Measurements from ENCODE around the gene TXNRD3. TPM values are rescaled to one million over a fixed set of nuclear protein-coding genes. Genes with fewer than 3 reads are reported as not detected.

Gene TXNRD3
- total RNA-seq, 1 donor from 2014 or later: 14.4 TPM

GRCh38 chr3:126618760-126619159 is 36.2 kb downstream of the TXNRD3 start:
- Mint-ChIP-seq H3K4me1 (ENCODE audit: unreplicated experiment) (peaks cover 7% of the 10 kb centered on the region), H3K27ac (no peak overlapping the region), H3K36me3 (peaks cover 39% of the 10 kb centered on the region), H3K9me3 (no peaks in the 10 kb centered on the region), H3K4me3 (no peak overlapping the region), H3K27me3 (no peaks in the 10 kb centered on the region)
- no peak for TF ChIP-seq CTCF (conservative IDR thresholded peaks at IDR 0.05)
- DNase-seq (ENCODE audit: extremely low spot score, unreplicated experiment): no peak

- H3K27ac Mint-ChIP-seq: no peak overlapping the region
- no peak overlapping the region for H3K4me3 Mint-ChIP-seq
- DNase-seq (ENCODE audit: extremely low spot score, unreplicated experiment): no peak
- H3K36me3 Mint-ChIP-seq: peaks cover 35% of the 10 kb centered on the region
- no peak for TF ChIP-seq CTCF (conservative IDR thresholded peaks at IDR 0.05)
- no peaks in the 10 kb centered on the region for H3K27me3 Mint-ChIP-seq
- H3K9me3 Mint-ChIP-seq: no peaks in the 10 kb centered on the region
- H3K4me1 Mint-ChIP-seq (ENCODE audit: unreplicated experiment): peaks cover 7% of the 10 kb centered on the region
Measured at GRCh38 chr3:126618021-126618420, 36.9 kb downstream of the TXNRD3 start.

GRCh38 chr3:126617571-126617970 is 37.4 kb downstream of the TXNRD3 start:
- DNase-seq (ENCODE audit: extremely low spot score, unreplicated experiment): no peak
- H3K36me3 Mint-ChIP-seq: peaks cover 35% of the 10 kb centered on the region
- H3K4me1 Mint-ChIP-seq (ENCODE audit: unreplicated experiment): peaks cover 7% of the 10 kb centered on the region
- H3K4me3 Mint-ChIP-seq: no peak overlapping the region
- no peak overlapping the region for H3K27ac Mint-ChIP-seq
- TF ChIP-seq CTCF (conservative IDR thresholded peaks at IDR 0.05): no peak
- H3K27me3 Mint-ChIP-seq: no peaks in the 10 kb centered on the region
- H3K9me3 Mint-ChIP-seq: no peaks in the 10 kb centered on the region

- no peak for TF ChIP-seq CTCF (conservative IDR thresholded peaks at IDR 0.05)
- Mint-ChIP-seq H3K27ac (no peak overlapping the region), H3K4me3 (no peak overlapping the region), H3K36me3 (peaks cover 35% of the 10 kb centered on the region), H3K9me3 (no peaks in the 10 kb centered on the region), H3K4me1 (ENCODE audit: unreplicated experiment) (peaks cover 7% of the 10 kb centered on the region), H3K27me3 (no peaks in the 10 kb centered on the region)
- DNase-seq (ENCODE audit: extremely low spot score, unreplicated experiment): no peak
Measured at GRCh38 chr3:126616931-126617330, 38.0 kb downstream of the TXNRD3 start.

- H3K27ac Mint-ChIP-seq: no peak overlapping the region
- TF ChIP-seq CTCF (conservative IDR thresholded peaks at IDR 0.05): no peak
- H3K4me1 Mint-ChIP-seq (ENCODE audit: unreplicated experiment): no peaks in the 10 kb centered on the region
- H3K36me3 Mint-ChIP-seq: peaks cover 19% of the 10 kb centered on the region
- H3K4me3 Mint-ChIP-seq: no peak overlapping the region
- no peaks in the 10 kb centered on the region for H3K27me3 Mint-ChIP-seq
- no peak for DNase-seq (ENCODE audit: extremely low spot score, unreplicated experiment)
- no peaks in the 10 kb centered on the region for H3K9me3 Mint-ChIP-seq
Measured at GRCh38 chr3:126613479-126614188, 41.3 kb downstream of the TXNRD3 start.

Data from type B pancreatic cell (in vitro differentiated cells).